SKM-1 treated with dmso at 0.1 percent for 144 hours (cell line): ENCODE data around the gene DAP.
A peak's percentile ranks its signal among the peaks of the same experiment; 100 is the strongest.
"Not testable (repeated sequence)": the region's sequence is repeated elsewhere in the genome, so short reads cannot be mapped to it uniquely, and the experiment has no call there.

Experiments used
- DNase-seq: peaks from one replicate; lab custom pipeline; 2025; ENCODE audit not compliant: unreplicated experiment; lab: John Stamatoyannopoulos, UW

Gene DAP

DNA sequence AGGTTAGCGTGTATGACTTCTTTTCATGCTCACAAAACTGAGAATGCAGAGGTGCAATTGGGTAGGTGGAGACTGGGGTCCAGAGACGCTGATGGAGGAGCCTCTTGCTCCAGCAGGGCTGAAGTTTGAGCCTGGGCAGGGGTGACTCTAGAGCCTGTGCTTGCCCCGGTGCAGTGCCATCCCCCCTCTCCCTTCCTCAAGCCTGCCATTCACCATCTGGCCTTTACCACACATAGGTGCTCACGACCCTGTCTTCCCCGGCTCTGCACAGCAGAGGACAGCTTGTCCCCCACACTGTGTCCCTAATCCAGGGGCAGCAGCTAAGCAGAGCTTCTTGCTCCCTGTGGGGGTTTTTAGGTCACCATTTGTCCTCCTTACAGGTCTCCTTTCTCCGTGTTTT, 86.5 kb downstream of the DAP start:
- no peak for DNase-seq

GRCh38 chr5:10674096-10674495, 86.9 kb downstream of the DAP start:
- no peak for DNase-seq

DNA sequence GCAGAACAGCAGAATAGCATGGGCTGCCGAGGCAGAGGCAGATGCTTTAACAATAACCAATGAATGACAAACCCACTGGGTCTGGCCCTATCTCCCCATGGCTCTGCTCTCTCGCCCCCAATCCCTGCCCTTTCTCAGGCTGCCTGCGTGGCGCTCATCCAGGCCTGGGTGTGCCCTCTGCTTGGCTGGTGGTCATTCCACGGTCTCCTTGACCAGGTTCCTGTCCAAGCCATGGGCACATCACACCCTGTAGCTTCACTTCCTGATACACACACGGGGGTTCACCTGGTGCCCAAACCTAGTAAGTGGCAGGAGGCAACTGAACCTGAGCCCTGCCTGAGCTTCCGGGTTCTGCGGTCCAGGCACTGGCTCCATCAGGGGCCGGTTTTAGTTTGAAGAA, 87.6 kb downstream of the DAP start:
- no peak for DNase-seq

- DNase-seq: no peak
Measured at GRCh38 chr5:10673017-10673389, 88.0 kb downstream of the DAP start.

- no peak for DNase-seq
Measured at GRCh38 chr5:10672146-10673016, 88.7 kb downstream of the DAP start.

DNA sequence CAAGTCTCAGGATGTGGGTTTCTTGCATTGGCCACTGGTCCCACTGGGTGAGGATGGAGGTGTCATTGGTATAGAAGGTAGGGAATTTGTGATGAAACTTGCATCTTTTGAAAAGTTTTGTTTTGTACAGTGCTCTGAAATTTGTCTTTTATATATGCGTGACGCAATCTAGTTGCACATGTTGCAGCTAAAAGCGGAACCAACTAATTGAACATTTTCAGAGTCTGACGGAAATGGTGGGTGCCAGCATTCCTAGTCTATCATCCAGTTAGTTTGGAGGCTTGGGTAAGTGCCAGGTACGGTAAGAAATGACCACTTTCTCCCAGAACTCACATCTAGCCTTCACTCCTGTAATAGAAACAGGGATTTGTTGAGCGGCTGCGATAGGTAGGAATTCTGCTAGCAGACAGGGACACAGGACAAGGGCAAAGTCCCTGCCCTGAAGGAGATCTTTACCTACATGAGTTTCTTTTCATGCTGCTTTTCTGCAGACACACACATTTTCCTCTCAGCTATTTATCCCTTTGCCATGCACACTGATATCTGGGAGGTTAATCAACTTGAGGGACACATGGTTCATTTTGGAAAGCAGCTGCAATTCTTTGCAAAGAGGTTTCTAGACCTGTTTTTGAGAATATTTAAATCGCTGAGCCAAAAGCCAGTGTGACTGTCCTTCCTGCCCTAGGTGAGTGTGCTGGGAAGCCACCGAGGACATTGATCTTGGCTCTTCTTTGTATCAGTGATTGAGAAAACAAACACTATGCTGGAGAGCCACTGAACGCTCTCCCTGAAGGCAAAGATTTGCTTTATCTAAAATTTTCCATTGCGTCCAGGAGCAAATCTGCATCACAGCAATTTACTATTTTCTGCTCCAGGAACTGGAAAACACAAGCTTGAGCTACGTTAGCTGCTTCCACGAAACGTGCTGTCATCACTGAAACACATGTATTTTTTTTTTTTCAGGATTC, 89.7 kb downstream of the DAP start:
- peak; percentile 63 for DNase-seq

DNA sequence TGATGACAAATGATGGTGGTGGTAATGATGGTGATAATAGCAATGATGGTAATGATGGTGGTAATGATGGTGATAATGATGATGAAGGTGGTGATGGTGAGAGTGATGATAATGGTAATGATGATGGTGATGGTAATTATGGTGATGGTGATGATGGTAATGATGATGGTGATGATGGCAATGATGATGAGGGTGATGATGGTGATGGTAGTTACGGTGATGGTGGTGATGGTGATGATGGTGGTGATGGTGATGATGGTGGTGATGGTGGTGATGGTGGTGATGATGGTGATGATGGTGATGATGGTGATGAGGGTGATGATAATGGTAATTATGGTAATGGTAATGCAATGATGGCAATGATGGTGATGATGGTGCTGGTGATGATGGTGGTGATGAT, 91.1 kb downstream of the DAP start:
- DNase-seq: no peak

DNA sequence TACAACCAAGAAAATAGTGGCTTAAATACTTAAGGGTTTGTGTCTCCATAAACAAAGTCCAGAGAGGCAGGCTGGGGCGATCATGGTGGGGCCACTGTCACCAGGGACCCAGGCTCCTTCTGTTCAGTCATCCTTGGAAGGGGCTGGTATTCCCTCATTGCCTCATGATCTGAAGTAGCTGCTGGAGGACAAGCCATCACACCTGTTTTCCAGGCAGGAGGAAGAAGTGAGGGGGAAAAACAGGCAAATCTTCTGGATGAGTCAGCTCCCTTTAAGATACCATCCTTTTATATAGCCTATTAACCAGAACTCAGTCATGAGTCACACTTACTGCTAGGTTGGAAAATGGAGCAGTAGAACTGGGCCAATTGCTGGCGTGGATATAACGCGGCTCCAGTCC, 92.3 kb downstream of the DAP start:
- no peak for DNase-seq

GRCh38 chr5:10667431-10668057, 93.5 kb downstream of the DAP start:
- no peak for DNase-seq

DNA sequence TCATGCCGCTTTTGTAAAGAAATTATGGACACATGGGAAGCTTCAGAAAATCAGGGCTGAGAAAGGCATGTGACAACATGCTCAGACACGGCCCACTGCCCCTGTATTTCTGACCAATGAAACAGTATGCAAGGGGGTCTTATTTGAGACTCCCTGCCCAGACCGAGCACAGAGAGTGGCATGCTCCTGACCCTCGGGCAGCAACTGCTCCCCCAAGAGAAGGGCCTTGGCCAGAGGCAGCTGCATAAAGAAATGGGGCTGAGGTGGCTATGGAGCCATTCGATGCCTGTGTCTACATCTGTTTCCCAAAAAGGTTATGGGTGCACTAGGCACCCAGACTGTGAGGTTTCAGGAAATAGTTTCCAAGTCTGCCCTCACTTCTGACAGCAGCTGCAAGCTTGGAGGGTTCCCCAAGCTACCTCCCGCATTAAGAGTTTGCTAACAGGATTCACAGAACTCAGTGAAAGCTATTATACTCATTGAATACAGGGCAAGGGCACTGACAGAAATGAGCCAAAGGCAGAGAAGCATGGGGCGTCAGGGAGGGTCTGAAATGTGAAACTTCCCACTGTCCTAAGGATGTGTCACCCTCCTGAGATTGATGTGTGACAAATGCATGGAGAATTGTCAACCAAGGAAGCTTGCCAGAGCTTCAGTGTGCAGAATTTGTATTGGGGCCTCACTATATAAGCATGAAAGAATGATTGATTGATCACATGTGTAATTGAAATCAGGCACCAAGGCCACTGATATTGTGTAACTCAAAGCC, 94.3 kb downstream of the DAP start:
- no peak for DNase-seq

DNA sequence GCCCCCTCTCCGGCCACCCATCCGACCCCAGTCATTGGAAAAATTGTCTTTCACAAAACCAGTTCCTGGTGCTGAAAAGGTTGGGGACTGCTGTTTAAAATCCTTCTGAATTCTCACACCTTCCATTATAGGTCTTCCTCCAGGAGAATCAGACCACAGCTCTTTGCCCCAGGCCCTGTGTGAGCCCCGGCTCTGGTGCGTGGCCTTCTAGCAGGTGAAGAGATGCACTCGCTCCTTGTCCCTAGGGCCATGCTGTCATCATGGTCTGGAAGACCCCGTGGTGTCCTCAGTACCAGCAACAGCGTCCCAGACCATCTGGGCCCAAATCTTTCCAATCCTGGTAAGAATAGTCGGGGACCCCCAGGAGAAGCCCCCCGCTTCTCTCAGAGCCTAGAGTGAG, 95.2 kb downstream of the DAP start:
- no peak for DNase-seq

- DNase-seq: not testable (repeated sequence)
Measured at GRCh38 chr5:10664180-10664769, 96.8 kb downstream of the DAP start.

DNA sequence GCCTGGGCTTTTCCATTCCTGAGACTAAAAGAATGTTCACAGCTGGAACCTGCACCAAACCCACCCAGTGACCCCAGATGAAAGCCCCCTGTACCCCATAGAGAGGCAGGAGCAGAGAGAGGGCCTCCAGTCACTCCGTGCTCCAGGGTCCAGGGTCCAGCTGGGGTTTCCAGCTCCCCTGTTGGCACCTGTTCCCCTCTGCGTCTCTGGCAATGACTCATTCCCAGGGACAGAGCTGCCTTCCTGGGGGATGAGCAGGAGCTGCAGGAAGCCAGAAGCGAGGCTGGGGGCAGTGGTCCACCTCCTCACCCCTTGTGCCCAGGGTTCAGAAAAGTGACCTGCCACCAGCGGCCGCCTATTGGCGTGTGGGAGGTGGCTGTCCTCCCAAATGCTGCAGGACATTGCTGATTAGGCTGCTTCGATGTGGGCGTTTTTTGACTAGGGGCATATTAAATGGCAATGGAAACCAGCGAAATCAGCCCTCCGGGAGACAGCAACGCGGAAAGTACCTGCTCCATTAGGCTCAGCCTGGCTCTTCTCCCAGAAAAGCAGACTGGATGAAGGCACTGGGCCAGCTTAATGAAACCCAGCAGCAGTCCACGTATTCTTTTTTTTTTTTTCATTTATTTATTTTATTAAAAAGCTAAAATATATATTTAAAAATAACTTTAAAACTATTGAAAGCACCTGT, 97.4 kb downstream of the DAP start:
- no peak for DNase-seq

GRCh38 chr5:10662661-10663488, 98.2 kb downstream of the DAP start:
- DNase-seq: no peak

DNA sequence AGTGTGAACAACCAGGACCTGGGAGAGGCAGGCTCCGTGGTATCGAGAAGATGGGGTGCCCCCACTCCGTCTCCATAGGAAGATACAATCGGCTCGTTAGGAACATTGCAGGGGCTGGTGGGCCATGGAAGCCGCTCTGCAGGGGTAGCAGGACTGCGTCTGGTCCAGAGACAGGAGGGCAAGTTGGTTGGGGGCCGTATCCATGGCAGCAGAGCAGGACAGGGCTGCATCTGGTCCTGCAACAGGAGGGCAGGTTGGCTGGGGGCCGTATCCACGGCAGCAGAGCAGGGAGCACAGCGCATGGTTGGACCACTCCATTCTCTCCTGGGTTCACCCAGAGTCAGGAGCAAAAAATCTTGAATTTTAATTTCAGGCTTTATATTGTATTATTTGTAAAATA, 99.0 kb downstream of the DAP start:
- DNase-seq: no peak

DNA sequence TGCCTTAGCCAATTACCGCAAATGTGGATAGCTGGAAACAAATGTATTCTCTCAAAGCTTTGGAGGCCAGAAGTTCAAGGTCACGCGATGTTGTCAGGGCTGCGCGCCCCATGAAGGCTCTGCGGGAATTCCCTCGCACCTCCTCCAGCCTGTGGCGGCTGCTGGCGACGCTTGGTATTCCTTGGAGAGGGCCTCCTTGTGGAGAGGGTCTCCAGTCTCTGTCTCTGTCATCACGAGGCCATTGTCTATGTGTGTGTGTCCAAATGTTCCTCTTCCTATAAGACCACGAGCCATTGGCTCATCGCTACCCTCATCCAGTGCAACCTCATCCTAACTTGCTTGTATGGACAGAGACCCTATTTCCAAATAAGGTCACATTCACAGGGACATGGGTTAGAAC, 99.6 kb downstream of the DAP start:
- no peak for DNase-seq

GRCh38 chr5:10660720-10661387, 100.2 kb downstream of the DAP start:
- no peak for DNase-seq

DNA sequence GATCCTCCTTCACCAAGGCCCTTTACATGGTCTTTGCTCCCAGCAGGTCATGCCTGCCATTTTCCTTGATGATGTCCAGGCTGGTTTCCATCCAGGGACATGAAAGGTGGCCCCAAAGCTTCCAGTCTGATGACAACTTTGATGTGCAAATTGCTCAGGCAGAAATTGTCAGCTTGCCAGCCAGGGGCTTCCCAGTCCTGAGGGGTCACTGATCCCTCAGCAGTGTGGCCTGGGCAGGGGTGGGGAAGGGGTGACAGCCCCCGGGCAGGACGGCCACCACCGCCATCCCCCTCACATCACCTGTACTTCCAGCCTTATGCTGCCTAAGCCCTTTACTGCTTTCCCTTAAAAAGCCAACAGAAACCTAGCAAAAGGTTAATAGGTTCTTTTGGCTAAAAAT, 100.9 kb downstream of the DAP start:
- no peak for DNase-seq
